Measurements from ENCODE around the gene MATCAP1. TPM values are rescaled to one million over a fixed set of nuclear protein-coding genes. Genes with fewer than 3 reads are reported as not detected.

MATCAP1 gene
- total and polyA plus RNA-seq, 10 of the 15 experiments (the other 5 are each of a cell fraction or from before 2014, with no cell fraction given), result 2.8 to 25.8 (median 8.6) TPM

- H3K79me2 ChIP-seq (ENCODE audit: control insufficient read depth, insufficient read depth, low read length), result no peaks in the 10 kb centered on the region
- ChIA-PET SMC1A (ENCODE audit: uncharacterized antibody, unreplicated experiment) (no interaction called here), CTCF (interaction anchor here (0.5 kb wide), 1 partner anchor 9 kb away, joined by 4 read pairs; no protein-coding TSS in a partner anchor), POLR2A (interaction anchor here (1.0 kb wide), 1 partner anchor 8 kb away, joined by 3 read pairs; no protein-coding TSS in a partner anchor), RAD21 (ENCODE audit: unreplicated experiment) (no interaction called here)
- H3K36me3 ChIP-seq (ENCODE audit: control insufficient read depth in 2 of 2, insufficient read depth in 2 of 2, low read length in 1 of 2), result peaks cover 7 to 21% of the 10 kb centered on the region in 2 experiments; a peak in 3 of 4 replicates
- no peak overlapping the region for H3K27ac ChIP-seq (ENCODE audit: control insufficient read depth, insufficient read depth)
- 98% methylated on average over 8 of the region's 8 CpGs for WGBS (ENCODE audit: insufficient coverage, insufficient replicate concordance, low lambda C conversion rate, missing lambda C conversion rate)
- H2AFZ ChIP-seq (ENCODE audit: control insufficient read depth, low read depth, low read length), result no peak overlapping the region
- in situ Hi-C loops (cut with MboI), result no loop called here
- FAIRE-seq (no peak), ATAC-seq (no peak), DNase-seq (ENCODE audit: low read depth, low spot score) (no peak)
- H4K20me1 ChIP-seq (ENCODE audit: control insufficient read depth, insufficient read depth), result no peaks in the 10 kb centered on the region
- no peaks in the 10 kb centered on the region for H3K9me3 ChIP-seq (replicated peaks; ENCODE audit: control insufficient read depth, insufficient read depth, low read length)
- no peak overlapping the region for H3K4me2 ChIP-seq (ENCODE audit: control insufficient read depth, insufficient read depth)
- H3K4me1 ChIP-seq (ENCODE audit: control insufficient read depth, insufficient read depth, low read length), result no peaks in the 10 kb centered on the region
- H3K9ac ChIP-seq (ENCODE audit: control insufficient read depth, insufficient read depth, low read length), result no peak overlapping the region
- no peaks in the 10 kb centered on the region for H3K27me3 ChIP-seq (replicated peaks in 1 of 2; ENCODE audit: control insufficient read depth in 2 of 2, insufficient read depth in 2 of 2, low read length in 1 of 2)
- intact Hi-C loops (cut with micrococcal nuclease; ENCODE audit: unreplicated experiment), result no loop called here
- BruUV-seq (replicated peaks), result no TSS peak
- no peak overlapping the region for H3K4me3 ChIP-seq
- TF ChIP-seq ATF7 (IDR thresholded peaks at IDR 0.05; ENCODE audit: low read depth), result no peak
- no peak for TF ChIP-seq ASH2L (IDR thresholded peaks at IDR 0.05; ENCODE audit: borderline replicate concordance, low read depth)
- no peak for TF ChIP-seq SRF (IDR thresholded peaks at IDR 0.05; ENCODE audit: low read depth in 2 of 2, low read length in 2 of 2)
- no peak for TF ChIP-seq HDAC2 (IDR thresholded peaks at IDR 0.05)
- no peak for TF ChIP-seq FOS (IDR thresholded peaks at IDR 0.05; ENCODE audit: borderline replicate concordance, extremely low read depth, insufficient read length)
- TF ChIP-seq MXI1 (IDR thresholded peaks at IDR 0.05; ENCODE audit: low read depth, low read length), result no peak
- TF ChIP-seq CREM (IDR thresholded peaks at IDR 0.05; ENCODE audit: low read depth), result no peak
- no peak for TF ChIP-seq RAD51 (IDR thresholded peaks at IDR 0.05)
- TF ChIP-seq ESRRA (IDR thresholded peaks at IDR 0.05; ENCODE audit: low read length), result no peak
- TF ChIP-seq RELB (IDR thresholded peaks at IDR 0.05; ENCODE audit: low read depth), result no peak
- TF ChIP-seq SP1 (IDR thresholded peaks at IDR 0.05; ENCODE audit: low read depth, low read length), result no peak
These were observed 22.5 kb upstream of the MATCAP1 start for GRCh38 chr16:67206129-67206837.
